Measurements from ENCODE around the gene HLCS. TPM values are rescaled to one million over a fixed set of nuclear protein-coding genes. Genes with fewer than 3 reads are reported as not detected.

HLCS gene
- total RNA-seq, 1 donor from 2014 or later: 15.9 TPM

- H3K36me3 Mint-ChIP-seq (ENCODE audit: unreplicated experiment): no peaks in the 10 kb centered on the region
- H3K9me3 Mint-ChIP-seq (ENCODE audit: unreplicated experiment): peaks cover 12% of the 10 kb centered on the region
- TF ChIP-seq CTCF (IDR thresholded peaks at IDR 0.05; ENCODE audit: partially characterized antibody, unreplicated experiment): no peak
- H3K4me1 Mint-ChIP-seq (ENCODE audit: low read depth, unreplicated experiment): peaks cover 30% of the 10 kb centered on the region
- no peak for DNase-seq
- H3K27ac Mint-ChIP-seq (ENCODE audit: unreplicated experiment): no peak overlapping the region
- H3K27me3 Mint-ChIP-seq (ENCODE audit: unreplicated experiment): peaks cover 51% of the 10 kb centered on the region
- peak overlapping the region; percentile 47 for H3K4me3 Mint-ChIP-seq (ENCODE audit: unreplicated experiment)
These were observed 262.7 kb downstream of the HLCS start for GRCh38 chr21:36703626-36704280.

- Mint-ChIP-seq H3K27me3 (ENCODE audit: unreplicated experiment) (peaks cover 46% of the 10 kb centered on the region), H3K9me3 (ENCODE audit: unreplicated experiment) (peaks cover 10% of the 10 kb centered on the region), H3K36me3 (ENCODE audit: unreplicated experiment) (no peaks in the 10 kb centered on the region), H3K4me3 (ENCODE audit: unreplicated experiment) (no peak overlapping the region), H3K27ac (ENCODE audit: unreplicated experiment) (no peak overlapping the region), H3K4me1 (ENCODE audit: low read depth, unreplicated experiment) (peaks cover 26% of the 10 kb centered on the region)
- DNase-seq: no peak
- no peak for TF ChIP-seq CTCF (IDR thresholded peaks at IDR 0.05; ENCODE audit: partially characterized antibody, unreplicated experiment)
These were observed 263.3 kb downstream of the HLCS start for GRCh38 chr21:36703123-36703522.

GRCh38 chr21:36702622-36702968 is 263.9 kb downstream of the HLCS start:
- H3K27ac Mint-ChIP-seq (ENCODE audit: unreplicated experiment): no peak overlapping the region

GRCh38 chr21:36701756-36702621 is 264.5 kb downstream of the HLCS start:
- H3K36me3 Mint-ChIP-seq (ENCODE audit: unreplicated experiment): no peaks in the 10 kb centered on the region
- H3K9me3 Mint-ChIP-seq (ENCODE audit: unreplicated experiment): peaks cover 8% of the 10 kb centered on the region
- H3K4me3 Mint-ChIP-seq (ENCODE audit: unreplicated experiment): peak overlapping the region; percentile 70
- no peak overlapping the region for H3K27ac Mint-ChIP-seq (ENCODE audit: unreplicated experiment)
- peaks cover 22% of the 10 kb centered on the region for H3K4me1 Mint-ChIP-seq (ENCODE audit: low read depth, unreplicated experiment)
- no peak for DNase-seq
- H3K27me3 Mint-ChIP-seq (ENCODE audit: unreplicated experiment): peaks cover 42% of the 10 kb centered on the region
- TF ChIP-seq CTCF (IDR thresholded peaks at IDR 0.05; ENCODE audit: partially characterized antibody, unreplicated experiment): no peak

More at GRCh38 chr21:36702622-36702968, 263.9 kb downstream of the HLCS start:
- peak overlapping the region; percentile 25 for H3K4me3 Mint-ChIP-seq (ENCODE audit: unreplicated experiment)
- no peak for TF ChIP-seq CTCF (IDR thresholded peaks at IDR 0.05; ENCODE audit: partially characterized antibody, unreplicated experiment)
- no peak for DNase-seq
- H3K9me3 Mint-ChIP-seq (ENCODE audit: unreplicated experiment): peaks cover 10% of the 10 kb centered on the region
- H3K4me1 Mint-ChIP-seq (ENCODE audit: low read depth, unreplicated experiment): peaks cover 26% of the 10 kb centered on the region
- no peaks in the 10 kb centered on the region for H3K36me3 Mint-ChIP-seq (ENCODE audit: unreplicated experiment)
- peaks cover 46% of the 10 kb centered on the region for H3K27me3 Mint-ChIP-seq (ENCODE audit: unreplicated experiment)
